RWPE2 (cell line): ENCODE results near the gene ACTG2.

ENCODE experiments used
- ATAC-seq: fragments of 200-7000 bp; cut with Tn5 transposase; 3 replicates; pipeline ENCODE4 v1.9.1; 2021; ENCODE audit warnings: low read depth
- DNase-seq: peaks from one replicate; pipeline ENCODE4 v3.0.0-alpha.2; 2020; ENCODE audit warnings: low spot score
- H3K27ac ChIP-seq: fragments of 450-650 bp; 2 replicates; pipeline ENCODE4 v1.5.1; 2017; ENCODE audit warnings: mild to moderate bottlenecking; ENCODE audit not compliant: poor library complexity, severe bottlenecking
- H3K27me3 ChIP-seq: fragments of 250-450 bp; sonication (Bioruptor Pico); 2 replicates; pipeline ENCODE4 v1.5.1; 2021; ENCODE audit warnings: mild to moderate bottlenecking, moderate library complexity; ENCODE audit not compliant: insufficient read depth, poor library complexity, severe bottlenecking
- H3K36me3 ChIP-seq: fragments of 250-450 bp; sonication (Bioruptor Pico); 2 replicates; pipeline ENCODE4 v1.5.1; 2020; ENCODE audit warnings: low read depth, mild to moderate bottlenecking, moderate library complexity
- H3K4me1 ChIP-seq: fragments of 250-450 bp; sonication (Bioruptor Pico); 2 replicates; pipeline ENCODE4 v1.5.1; 2021; ENCODE audit warnings: mild to moderate bottlenecking, moderate library complexity; ENCODE audit not compliant: insufficient read depth, poor library complexity, severe bottlenecking
- H3K4me3 ChIP-seq: fragments of 250-450 bp; sonication (Bioruptor Pico); 2 replicates; pipeline ENCODE4 v1.5.1; 2021; ENCODE audit warnings: mild to moderate bottlenecking, moderate library complexity; ENCODE audit not compliant: severe bottlenecking
- H3K9me3 ChIP-seq: fragments of 250-450 bp; sonication (Bioruptor Pico); 2 replicates; pipeline ENCODE4 v1.5.1; 2021; ENCODE audit warnings: mild to moderate bottlenecking, moderate library complexity; ENCODE audit not compliant: severe bottlenecking
- TF ChIP-seq, protein P1 (sequence below): fragments of 450-650 bp; IDR thresholded peaks from one replicate; pipeline ENCODE4 v1.5.1; 2017; ENCODE audit warnings: mild to moderate bottlenecking, moderate library complexity; ENCODE audit not compliant: poor library complexity, severe bottlenecking

Gene ACTG2

DNA sequence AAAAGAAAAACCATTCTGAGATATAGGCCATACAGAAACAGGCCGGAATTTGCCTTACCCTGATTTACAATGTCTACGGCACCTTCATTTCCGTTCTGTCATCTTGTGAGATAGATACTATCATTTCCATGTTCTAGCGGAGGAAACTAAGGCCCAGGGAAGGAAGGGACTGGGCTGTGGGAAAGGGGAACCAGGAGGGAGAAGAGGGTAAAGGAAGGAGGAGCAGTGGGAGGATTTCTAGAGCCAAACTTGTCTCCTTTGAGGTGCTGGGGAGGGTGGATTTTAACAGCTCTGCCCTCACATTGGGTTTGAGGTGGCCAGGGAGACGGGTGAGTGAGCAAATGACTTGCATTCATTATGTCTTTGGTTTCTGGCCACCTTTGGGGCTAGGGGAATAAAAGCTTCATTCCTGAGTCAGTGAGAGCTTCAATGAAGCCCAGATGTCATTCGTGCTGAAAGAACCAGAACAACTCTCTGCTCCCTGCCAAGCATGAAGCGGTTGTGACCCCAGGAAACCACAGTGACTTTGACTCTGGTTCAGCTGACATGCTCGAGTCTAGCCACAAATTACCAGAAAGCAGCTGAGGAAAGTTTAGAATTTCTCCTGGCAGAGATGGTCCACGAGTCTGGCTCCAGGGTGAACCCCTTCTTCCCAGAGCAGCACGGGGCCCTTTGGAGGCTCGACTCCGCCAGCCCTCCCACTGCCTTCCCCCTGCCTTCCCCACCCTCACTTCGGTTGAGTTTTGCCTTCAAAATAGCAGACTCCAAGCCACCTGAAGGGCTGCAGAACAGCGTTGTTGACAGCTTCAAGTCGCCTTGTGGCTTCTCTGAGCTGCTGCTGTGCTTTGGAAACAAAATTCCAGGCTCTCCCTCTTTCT is 3.8 kb downstream of the ACTG2 start:
- Histone ChIP-seq H3K27me3 (no peaks in the 10 kb centered on the region), H3K4me3 (no peak overlapping the region), H3K36me3 (no peaks in the 10 kb centered on the region), H3K4me1 (no peaks in the 10 kb centered on the region), H3K9me3 (no peaks in the 10 kb centered on the region), H3K27ac (no peak overlapping the region)
- TF ChIP-seq, protein P1, sequence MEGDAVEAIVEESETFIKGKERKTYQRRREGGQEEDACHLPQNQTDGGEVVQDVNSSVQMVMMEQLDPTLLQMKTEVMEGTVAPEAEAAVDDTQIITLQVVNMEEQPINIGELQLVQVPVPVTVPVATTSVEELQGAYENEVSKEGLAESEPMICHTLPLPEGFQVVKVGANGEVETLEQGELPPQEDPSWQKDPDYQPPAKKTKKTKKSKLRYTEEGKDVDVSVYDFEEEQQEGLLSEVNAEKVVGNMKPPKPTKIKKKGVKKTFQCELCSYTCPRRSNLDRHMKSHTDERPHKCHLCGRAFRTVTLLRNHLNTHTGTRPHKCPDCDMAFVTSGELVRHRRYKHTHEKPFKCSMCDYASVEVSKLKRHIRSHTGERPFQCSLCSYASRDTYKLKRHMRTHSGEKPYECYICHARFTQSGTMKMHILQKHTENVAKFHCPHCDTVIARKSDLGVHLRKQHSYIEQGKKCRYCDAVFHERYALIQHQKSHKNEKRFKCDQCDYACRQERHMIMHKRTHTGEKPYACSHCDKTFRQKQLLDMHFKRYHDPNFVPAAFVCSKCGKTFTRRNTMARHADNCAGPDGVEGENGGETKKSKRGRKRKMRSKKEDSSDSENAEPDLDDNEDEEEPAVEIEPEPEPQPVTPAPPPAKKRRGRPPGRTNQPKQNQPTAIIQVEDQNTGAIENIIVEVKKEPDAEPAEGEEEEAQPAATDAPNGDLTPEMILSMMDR: no peak
- no peak for ATAC-seq
- no peak for DNase-seq

DNA sequence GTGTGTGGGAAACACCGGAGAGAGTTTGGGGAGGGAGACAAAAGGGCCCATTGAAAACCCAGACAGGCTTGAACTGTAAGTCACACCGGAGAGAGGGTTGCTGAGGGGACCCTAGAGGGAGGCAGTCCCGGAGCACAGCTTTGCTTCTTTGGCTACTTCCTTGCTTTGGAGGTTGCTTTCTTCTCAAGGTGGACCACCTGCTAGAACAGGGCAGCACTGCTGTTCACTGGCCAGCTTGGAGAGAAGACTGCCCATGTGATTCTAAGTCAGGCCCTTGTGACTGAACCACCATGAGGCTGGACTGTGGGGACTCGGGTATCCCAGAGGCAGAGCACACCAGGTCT is 4.4 kb downstream of the ACTG2 start:
- no peaks in the 10 kb centered on the region for H3K36me3 ChIP-seq
- H3K4me1 ChIP-seq: no peaks in the 10 kb centered on the region
- TF ChIP-seq, protein P1: no peak
- ATAC-seq: no peak
- no peaks in the 10 kb centered on the region for H3K27me3 ChIP-seq
- no peak overlapping the region for H3K27ac ChIP-seq
- H3K9me3 ChIP-seq: no peaks in the 10 kb centered on the region
- no peak overlapping the region for H3K4me3 ChIP-seq
- no peak for DNase-seq

DNA sequence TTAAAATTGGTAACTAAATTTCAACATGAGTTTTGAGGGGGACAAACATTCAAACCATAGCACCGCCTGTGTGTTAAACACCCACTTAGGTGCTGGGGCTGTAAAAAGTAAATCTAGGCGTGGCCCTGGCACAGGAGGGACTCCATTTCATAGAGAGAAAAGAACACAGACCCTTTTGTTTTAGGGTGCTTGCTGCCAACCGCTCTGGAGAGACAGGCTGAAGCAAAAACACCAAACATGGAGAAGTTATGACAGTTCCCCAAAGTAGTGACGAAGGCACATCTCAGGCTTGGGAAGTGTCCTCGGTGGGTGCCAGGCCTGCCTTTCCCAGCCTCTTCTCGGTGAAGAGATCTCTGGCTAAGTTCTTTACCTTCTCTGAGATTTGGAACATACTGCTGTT is 5.1 kb downstream of the ACTG2 start:
- Histone ChIP-seq H3K36me3 (no peaks in the 10 kb centered on the region), H3K9me3 (no peaks in the 10 kb centered on the region), H3K27me3 (no peaks in the 10 kb centered on the region), H3K4me1 (no peaks in the 10 kb centered on the region), H3K27ac (no peak overlapping the region), H3K4me3 (no peak overlapping the region)
- TF ChIP-seq, protein P1: no peak
- ATAC-seq: no peak
- DNase-seq: no peak

DNA sequence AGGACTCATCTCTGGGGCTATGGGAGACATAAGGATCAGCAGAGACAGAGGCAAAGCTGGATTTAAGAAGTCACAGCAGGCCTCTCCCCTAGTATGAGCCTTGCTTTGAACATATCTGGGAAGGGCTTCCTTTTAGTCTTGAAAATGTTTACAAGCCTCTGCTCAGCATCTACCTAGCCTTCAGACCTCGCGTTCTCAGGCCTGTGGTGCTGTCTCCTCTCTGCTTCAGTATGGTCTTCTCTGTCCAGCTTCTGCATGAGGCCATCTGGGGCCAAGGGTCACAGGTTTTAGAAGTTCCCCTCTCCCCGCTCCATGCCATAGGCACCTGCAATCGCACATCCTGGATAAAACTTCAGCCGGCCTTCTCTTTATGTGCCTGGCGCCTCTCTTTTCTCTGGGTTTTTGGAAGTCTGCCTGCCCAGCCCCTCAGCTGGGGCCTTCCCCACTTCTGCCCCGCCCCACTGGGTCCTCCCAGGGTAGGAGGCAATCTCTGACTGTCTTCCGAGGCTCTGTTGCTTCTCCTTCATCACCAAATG is 7.1 kb downstream of the ACTG2 start:
- Histone ChIP-seq H3K27ac (no peak overlapping the region), H3K9me3 (no peaks in the 10 kb centered on the region)
- ATAC-seq: no peak

More for the DNA sequence above, 7.1 kb downstream of the ACTG2 start:
- H3K27me3 ChIP-seq: no peaks in the 10 kb centered on the region
- H3K36me3 ChIP-seq: no peaks in the 10 kb centered on the region
- TF ChIP-seq, protein P1: no peak
- H3K4me3 ChIP-seq: no peak overlapping the region
- no peak for DNase-seq
- no peaks in the 10 kb centered on the region for H3K4me1 ChIP-seq
